Cardiac fibroblast (primary cell): Measurements from ENCODE around the gene TARBP1.

Source experiments
- DNase-seq, 2 donors: peaks; one replicate each; pipeline versions ENCODE4 v3.0.0 to v3.0.0-alpha.2; 2010; ENCODE audit warnings: low read depth in 2 of 2
- H3K4me3 ChIP-seq, 2 donors: replicated peaks in 1 of 2; 1 replicate in 1 of 2; 2 replicates in 1 of 2; pipeline ENCODE4 v1.5.1; 2011; ENCODE audit warnings: low read depth in 2 of 2, low read length in 2 of 2, mild to moderate bottlenecking in 2 of 2, moderate library complexity in 1 of 2
- TF ChIP-seq, protein P1 (sequence below): IDR thresholded peaks from one replicate; pipeline ENCODE4 v1.5.1; 2011; ENCODE audit warnings: low read depth, mild to moderate bottlenecking, low read length, inconsistent platforms

Gene TARBP1

DNA sequence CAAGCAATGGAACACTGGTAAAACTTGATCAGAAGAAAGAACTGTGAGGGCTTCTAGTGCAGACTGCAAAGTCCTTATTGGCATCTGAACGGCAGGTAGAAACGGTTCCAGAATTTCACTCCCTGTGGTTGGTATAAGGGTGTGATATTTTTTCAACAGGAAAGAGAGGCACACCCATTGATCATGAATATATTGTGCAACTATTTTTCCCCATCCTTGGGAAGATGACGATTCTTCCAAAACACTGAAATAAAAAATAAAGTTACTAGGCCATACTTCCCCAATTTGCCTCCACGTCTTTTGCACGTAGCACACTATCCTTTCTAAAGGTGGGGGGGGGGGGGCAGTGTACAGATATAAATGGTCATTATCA lies 49.6 kb downstream of the TARBP1 start:
- TF ChIP-seq, protein P1, sequence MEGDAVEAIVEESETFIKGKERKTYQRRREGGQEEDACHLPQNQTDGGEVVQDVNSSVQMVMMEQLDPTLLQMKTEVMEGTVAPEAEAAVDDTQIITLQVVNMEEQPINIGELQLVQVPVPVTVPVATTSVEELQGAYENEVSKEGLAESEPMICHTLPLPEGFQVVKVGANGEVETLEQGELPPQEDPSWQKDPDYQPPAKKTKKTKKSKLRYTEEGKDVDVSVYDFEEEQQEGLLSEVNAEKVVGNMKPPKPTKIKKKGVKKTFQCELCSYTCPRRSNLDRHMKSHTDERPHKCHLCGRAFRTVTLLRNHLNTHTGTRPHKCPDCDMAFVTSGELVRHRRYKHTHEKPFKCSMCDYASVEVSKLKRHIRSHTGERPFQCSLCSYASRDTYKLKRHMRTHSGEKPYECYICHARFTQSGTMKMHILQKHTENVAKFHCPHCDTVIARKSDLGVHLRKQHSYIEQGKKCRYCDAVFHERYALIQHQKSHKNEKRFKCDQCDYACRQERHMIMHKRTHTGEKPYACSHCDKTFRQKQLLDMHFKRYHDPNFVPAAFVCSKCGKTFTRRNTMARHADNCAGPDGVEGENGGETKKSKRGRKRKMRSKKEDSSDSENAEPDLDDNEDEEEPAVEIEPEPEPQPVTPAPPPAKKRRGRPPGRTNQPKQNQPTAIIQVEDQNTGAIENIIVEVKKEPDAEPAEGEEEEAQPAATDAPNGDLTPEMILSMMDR: no peak
- H3K4me3 ChIP-seq: no peak overlapping the region
- DNase-seq: no peak

DNA sequence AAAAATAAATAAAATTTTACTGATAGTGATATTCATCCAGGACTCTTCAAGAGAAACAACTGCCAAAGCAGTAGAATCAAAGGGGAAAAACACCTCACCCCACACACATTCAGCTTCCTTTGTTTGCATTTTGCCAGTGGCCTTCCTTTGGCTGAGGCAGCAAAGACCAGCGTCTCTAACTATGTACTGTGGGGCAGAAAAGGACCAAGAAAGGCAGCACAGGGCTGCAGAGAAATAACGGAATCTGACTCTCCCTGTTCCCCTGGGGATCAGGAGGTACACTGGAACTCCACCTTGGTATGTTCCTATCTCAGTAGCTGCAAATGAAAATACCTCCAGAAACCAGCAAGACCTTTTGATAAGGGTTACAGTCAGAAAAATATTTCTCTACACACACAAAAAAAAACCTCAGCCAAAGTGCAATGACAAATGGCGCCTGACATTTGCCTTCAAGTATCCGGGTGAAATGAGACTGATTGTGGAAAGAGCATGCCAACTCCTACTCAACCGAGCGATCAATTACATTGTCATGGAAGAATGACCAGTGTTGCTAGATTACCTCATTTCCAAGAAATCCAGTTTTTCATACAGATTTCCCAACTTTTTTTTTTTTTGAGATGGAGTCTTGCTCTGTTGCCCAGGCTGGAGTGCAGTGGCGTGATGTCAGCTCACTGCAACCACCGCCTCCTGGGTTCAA lies 50.9 kb downstream of the TARBP1 start:
- H3K4me3 ChIP-seq: no peak overlapping the region
- no peak for DNase-seq
- TF ChIP-seq, protein P1: no peak

DNA sequence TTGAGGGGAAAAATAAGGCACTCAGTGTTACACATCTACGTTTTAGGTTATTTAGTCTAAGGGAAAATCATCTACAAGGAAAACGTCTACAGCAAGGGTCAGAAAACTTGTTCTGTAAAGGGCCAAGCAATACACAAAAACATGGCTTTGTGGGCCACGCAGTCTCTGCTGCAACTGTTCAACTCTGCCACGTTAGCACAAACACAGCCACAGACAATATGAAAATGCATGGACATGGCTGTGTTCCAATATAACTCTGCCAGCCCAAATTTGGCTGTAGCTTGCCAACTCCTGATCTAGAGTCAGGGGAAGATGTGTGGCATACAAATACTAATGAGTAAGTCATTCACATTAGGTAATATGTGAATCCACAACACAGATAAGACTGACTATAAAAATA lies 65.0 kb downstream of the TARBP1 start:
- TF ChIP-seq, protein P1: no peak
- H3K4me3 ChIP-seq: no peak overlapping the region
- no peak for DNase-seq

DNA sequence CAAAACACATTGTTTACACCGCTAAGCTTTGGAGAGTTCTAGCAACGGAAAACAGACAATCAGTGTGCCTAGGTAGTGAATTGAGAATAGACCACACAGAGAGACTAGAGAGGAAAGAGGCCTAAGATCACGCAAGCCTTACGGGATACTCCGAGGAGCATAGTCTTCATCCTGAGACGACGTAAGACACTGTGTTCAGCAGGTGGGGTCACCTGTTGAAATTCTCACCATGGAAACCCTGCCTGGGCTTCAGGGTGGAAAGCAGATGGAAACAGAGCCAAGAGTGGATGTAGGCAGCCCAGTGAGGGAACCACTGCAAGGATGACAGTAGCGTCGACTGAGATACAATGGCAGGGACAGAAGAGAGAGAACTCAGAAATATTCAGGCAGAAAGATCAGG lies 65.5 kb downstream of the TARBP1 start:
- no peak for DNase-seq
- no peak overlapping the region for H3K4me3 ChIP-seq
- TF ChIP-seq, protein P1: no peak

DNA sequence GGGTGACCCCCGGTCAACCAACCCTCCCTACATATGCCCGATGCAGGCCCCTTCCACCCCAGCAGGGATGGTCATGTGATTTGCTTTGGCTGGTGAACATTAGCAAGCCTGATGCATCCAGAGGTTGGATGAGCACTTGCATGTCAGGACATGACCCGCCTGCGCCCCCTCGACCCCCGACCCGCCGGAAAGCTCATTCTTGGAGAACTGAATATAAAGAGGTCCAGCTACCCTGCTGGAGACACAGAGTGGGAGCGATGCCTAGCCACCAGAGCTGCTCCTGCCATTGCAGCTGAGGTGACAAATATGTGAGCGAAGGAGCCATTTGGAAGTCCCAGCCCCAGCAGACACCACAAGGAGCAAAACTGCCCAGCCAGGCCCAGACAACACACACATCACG lies 66.1 kb downstream of the TARBP1 start:
- TF ChIP-seq, protein P1: no peak
- DNase-seq: no peak
- no peak overlapping the region for H3K4me3 ChIP-seq

DNA sequence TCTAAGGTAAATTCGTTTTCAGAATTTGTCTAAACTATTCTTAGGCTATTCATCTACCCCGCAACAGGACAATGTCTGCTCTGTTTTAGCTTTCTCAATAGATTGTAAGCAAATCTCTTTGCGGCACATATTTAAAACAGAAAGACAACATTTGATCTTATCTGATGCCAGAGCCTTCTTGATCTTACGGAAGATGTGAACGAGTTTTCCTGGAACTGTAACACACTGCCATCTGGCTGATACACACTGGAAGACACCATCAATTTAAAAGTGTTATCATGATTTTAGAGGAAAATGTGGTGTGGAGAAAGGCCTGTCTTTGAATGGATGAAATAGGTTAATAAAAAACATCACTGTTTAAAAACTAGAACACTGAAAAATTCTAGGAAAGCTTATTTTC lies 69.7 kb downstream of the TARBP1 start:
- DNase-seq: no peak
- H3K4me3 ChIP-seq: no peak overlapping the region
- TF ChIP-seq, protein P1: no peak

DNA sequence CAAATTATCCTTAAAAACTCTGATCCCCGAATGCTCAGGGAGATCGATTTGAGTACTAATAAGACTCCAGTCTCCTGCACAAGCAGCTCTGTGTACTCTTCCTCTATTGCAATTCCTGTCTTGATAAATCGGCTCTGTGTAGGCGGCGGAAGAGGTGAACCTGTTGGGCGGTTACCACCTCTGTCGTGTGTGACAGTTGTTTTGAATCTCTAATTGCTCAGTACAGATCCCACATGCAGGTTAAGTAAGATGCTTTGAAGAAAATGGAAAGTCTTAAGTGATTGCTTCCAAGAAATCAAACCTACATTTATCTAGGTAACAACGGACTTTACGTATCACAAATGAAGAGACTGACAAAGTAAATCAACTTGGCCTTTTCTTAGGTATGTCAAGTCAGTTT lies 70.2 kb downstream of the TARBP1 start:
- H3K4me3 ChIP-seq: no peak overlapping the region
- TF ChIP-seq, protein P1: no peak
- no peak for DNase-seq
